Spleen (tissue), 11 donors: ENCODE data around the gene GLRX3. TPM values are rescaled to one million over a fixed set of nuclear protein-coding genes. Genes with fewer than 3 reads are reported as not detected.

ENCODE experiments used
- DNase-seq: peaks from one replicate; pipeline ENCODE4 v3.0.0-alpha.2; 2020
- H3K27ac ChIP-seq, 8 donors: fragments of 200-600 bp; sonication (generic) in 7 of 8; 1 replicate in 4 of 8; 2 replicates in 4 of 8; pipeline versions ENCODE4 v1.5.0 to v1.8.0; 2016 to 2021; ENCODE audit warnings: inconsistent platforms in 4 of 8, mild to moderate bottlenecking in 4 of 8, moderate library complexity in 1 of 8
- H3K27me3 ChIP-seq, 7 donors: fragments of 200-600 bp; sonication (generic) in 6 of 7; replicated peaks in 1 of 7; 1 replicate in 4 of 7; 2 replicates in 3 of 7; pipeline versions ENCODE4 v1.5.0 to v1.8.0; 2016 to 2021; ENCODE audit warnings: inconsistent platforms in 3 of 7, mild to moderate bottlenecking in 1 of 7
- H3K36me3 ChIP-seq, 6 donors: fragments of 200-600 bp; sonication (generic) in 5 of 6; 1 replicate in 4 of 6; 2 replicates in 2 of 6; pipeline versions ENCODE4 v1.5.0 to v1.8.0; 2016 to 2021; ENCODE audit warnings: inconsistent platforms in 2 of 6
- H3K4me1 ChIP-seq, 6 donors: fragments of 200-600 bp; sonication (generic) in 5 of 6; 1 replicate in 3 of 6; 2 replicates in 3 of 6; pipeline versions ENCODE4 v1.5.0 to v1.8.0; 2016 to 2021; ENCODE audit warnings: inconsistent platforms in 3 of 6
- H3K4me3 ChIP-seq, 8 donors: fragments of 200-600 bp; sonication (generic) in 7 of 8; 1 replicate in 4 of 8; 2 replicates in 4 of 8; pipeline versions ENCODE4 v1.5.0 to v1.8.0; 2016 to 2021; ENCODE audit warnings: inconsistent platforms in 4 of 8, mild to moderate bottlenecking in 4 of 8, moderate library complexity in 2 of 8
- H3K9me3 ChIP-seq, 8 donors: fragments of 200-600 bp; sonication (generic) in 7 of 8; 1 replicate in 4 of 8; 2 replicates in 4 of 8; pipeline versions ENCODE4 v1.5.0 to v1.8.0; 2016 to 2021; ENCODE audit warnings: inconsistent platforms in 4 of 8
- POLR2A ChIP-seq, 3 donors: fragments of 450-650 bp; IDR thresholded peaks; one replicate each; pipeline ENCODE4 v1.5.1; 2017; ENCODE audit warnings: antibody characterized with exemption in 3 of 3, mild to moderate bottlenecking in 1 of 3
- POLR2AphosphoS5 ChIP-seq, 3 donors: sonication (generic); formaldehyde crosslinking; IDR thresholded peaks; one replicate each; pipeline ENCODE4 v1.5.1; 2017; ENCODE audit warnings: antibody characterized with exemption in 3 of 3
- WGBS, 5 donors: extraction: QIAGEN DNeasy Blood & Tissue Kit in 3 of 5; methylation state at CpG; one replicate each; pipeline versions ENCODE4 v1.1.5 to v1.1.7; 2013 to 2018; 5-methylcytosine and 5-hydroxymethylcytosine counted together
- intact Hi-C: fragments of 100-400 bp; cut with DNase I; formaldehyde crosslinking; loops from one replicate; pipeline ENCODE4 v1.15.0; 2023; ENCODE audit warnings: low total_unique reads
- polyA plus RNA-seq, 3 donors: library from polyadenylated mRNA; stranded (reverse); fragments of 200-250 nt; gene quantifications; one replicate each; pipeline ENCODE4 v1.2.1, GENCODE V29; 2013
- total RNA-seq, 7 donors: library from RNA; depleted of rRNA in 3 of 7; stranded (reverse); fragments of >200 nt in 3 of 7; fragmentation: NEBNext Ultra II Directional in 4 of 7; extraction: Animal tissue kit (Norgen Biotek cat#: 25700) in 4 of 7; gene quantifications; one replicate each; pipeline versions ENCODE4 v1.1.0 to v1.2.1, GENCODE V29; 2016 to 2021
- TF ChIP-seq, protein P1 (sequence below), 11 experiments: fragments of 200-600 bp in 7 of 11; fragments of 450-650 bp in 4 of 11; sonication (generic) in 4 of 11; IDR thresholded peaks in 8 of 11; conservative IDR thresholded peaks in 3 of 11; 1 replicate in 7 of 11; 2 replicates in 4 of 11; pipeline versions ENCODE4 v1.4.0 to v1.8.0; 2016 to 2021; ENCODE audit warnings: antibody characterized with exemption in 11 of 11, inconsistent platforms in 4 of 11, mild to moderate bottlenecking in 1 of 11
- donor health status: healthy with polysubstance abuse.
- donor health status: DM: no; HTN: no; CAD: no; lungs with moderate emphysema.
- donor health status: DM: no; HTN: no; CAD: no.
- donor health status: Bipolar disorder and iron deficiency.
- donor health status: healthy.
- donor health status: DM: no; HTN: no; CAD: no.
- donor health status: DM: yes; HTN: yes; CAD: no.

Gene GLRX3
- total and polyA plus RNA-seq, 10 donors = 32.2 to 63.2 (median 42.2) TPM

DNA sequence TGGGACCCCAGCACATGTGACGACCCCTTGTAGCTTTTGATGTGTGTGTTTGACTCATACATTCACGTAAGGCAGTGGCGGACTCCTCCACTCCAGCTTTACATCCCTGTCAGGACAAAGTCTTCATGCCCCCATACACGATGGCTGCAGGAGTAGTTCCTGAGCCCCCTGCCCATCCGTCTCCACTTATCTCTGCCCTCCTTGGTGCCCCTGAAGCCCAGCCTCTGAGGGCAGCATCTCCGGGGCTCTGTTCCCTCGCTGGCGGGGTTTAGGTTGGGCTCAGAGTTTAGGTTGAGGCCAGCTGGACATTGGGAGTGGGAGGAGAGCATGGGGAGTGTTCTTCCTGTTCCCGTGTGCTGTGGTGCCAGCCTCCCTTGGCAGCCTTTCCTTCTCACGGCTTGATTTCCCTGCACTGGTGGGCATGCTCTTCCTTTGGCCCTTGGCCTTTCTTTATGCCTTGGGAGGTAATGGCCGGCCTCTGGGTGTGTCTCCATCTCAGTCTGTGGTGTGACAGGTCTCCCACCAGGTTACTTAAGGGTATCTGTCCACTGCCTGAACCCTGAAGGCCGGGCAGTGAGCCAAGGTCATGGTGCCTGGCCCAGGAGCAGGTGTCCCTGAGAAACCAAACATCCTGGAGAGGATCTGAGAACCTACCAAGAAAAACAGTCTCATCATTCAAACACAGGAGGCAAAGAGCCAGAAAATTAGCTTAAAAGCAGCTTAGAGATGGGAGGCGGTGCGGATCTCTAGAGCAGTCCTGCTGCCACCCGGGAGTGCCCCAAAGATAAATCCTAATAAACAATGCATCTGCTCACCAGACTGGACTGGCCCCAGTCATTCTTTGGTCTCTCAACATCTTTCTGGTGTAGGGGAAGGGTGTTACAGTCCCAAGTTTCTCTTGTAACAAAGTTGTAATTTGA lies 85.5 kb downstream of the GLRX3 start:
- no peaks in the 10 kb centered on the region for H3K4me1 ChIP-seq
- no peak overlapping the region for H3K4me3 ChIP-seq
- H3K36me3 ChIP-seq = no peaks in the 10 kb centered on the region
- TF ChIP-seq POLR2A (IDR thresholded peaks at IDR 0.05) (no peak), POLR2AphosphoS5 (IDR thresholded peaks at IDR 0.05) (peak in 1 of 3 donors; percentile 44)
- H3K27ac ChIP-seq = peak overlapping the region in 1 of 8 donors; percentile 3
- 57 to 74% (median 65%) methylated on average over 15 of the region's 15 CpGs for WGBS, 5 donors
- H3K27me3 ChIP-seq = no peaks in the 10 kb centered on the region
- intact Hi-C loops = no loop called here
- peaks cover 0 to 10% (median 0%) of the 10 kb centered on the region in 8 donors for H3K9me3 ChIP-seq
- peak; percentile 54 for DNase-seq

DNA sequence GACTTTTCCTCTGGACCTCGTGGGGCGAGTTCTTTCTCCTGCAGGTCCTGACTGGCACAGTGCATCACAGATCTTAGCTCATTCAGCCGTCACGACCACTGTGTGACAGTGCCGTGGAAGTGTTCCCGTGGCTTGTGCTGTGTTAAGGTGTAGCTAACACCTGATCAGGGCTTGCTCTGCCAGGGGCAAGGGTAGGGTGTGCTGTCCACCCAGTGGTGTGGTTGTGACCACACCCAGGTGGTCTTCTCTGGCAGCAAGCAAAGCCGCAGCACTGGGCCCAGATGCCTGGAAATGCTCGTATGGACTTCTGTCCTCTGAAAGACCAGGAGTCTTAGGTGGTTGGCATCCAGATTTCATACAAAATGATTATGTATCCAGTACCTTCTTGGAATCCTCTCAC lies 86.2 kb downstream of the GLRX3 start:
- intact Hi-C loops = no loop called here
- peak; percentile 48 for DNase-seq
- H3K27ac ChIP-seq = peak overlapping the region in 1 of 8 donors; percentile 3
- H3K4me1 ChIP-seq = no peaks in the 10 kb centered on the region
- H3K36me3 ChIP-seq = no peaks in the 10 kb centered on the region
- no peak overlapping the region for H3K4me3 ChIP-seq
- TF ChIP-seq, protein P1, sequence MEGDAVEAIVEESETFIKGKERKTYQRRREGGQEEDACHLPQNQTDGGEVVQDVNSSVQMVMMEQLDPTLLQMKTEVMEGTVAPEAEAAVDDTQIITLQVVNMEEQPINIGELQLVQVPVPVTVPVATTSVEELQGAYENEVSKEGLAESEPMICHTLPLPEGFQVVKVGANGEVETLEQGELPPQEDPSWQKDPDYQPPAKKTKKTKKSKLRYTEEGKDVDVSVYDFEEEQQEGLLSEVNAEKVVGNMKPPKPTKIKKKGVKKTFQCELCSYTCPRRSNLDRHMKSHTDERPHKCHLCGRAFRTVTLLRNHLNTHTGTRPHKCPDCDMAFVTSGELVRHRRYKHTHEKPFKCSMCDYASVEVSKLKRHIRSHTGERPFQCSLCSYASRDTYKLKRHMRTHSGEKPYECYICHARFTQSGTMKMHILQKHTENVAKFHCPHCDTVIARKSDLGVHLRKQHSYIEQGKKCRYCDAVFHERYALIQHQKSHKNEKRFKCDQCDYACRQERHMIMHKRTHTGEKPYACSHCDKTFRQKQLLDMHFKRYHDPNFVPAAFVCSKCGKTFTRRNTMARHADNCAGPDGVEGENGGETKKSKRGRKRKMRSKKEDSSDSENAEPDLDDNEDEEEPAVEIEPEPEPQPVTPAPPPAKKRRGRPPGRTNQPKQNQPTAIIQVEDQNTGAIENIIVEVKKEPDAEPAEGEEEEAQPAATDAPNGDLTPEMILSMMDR (IDR thresholded peaks at IDR 0.05 in 8 of 11, conservative IDR thresholded peaks at IDR 0.05 in 3 of 11) = no peak
- 83 to 96% (median 90%) methylated on average over 8 of the region's 8 CpGs for WGBS, 5 donors
- peaks cover 0 to 17% (median 5%) of the 10 kb centered on the region in 8 donors for H3K9me3 ChIP-seq
- H3K27me3 ChIP-seq = no peaks in the 10 kb centered on the region

DNA sequence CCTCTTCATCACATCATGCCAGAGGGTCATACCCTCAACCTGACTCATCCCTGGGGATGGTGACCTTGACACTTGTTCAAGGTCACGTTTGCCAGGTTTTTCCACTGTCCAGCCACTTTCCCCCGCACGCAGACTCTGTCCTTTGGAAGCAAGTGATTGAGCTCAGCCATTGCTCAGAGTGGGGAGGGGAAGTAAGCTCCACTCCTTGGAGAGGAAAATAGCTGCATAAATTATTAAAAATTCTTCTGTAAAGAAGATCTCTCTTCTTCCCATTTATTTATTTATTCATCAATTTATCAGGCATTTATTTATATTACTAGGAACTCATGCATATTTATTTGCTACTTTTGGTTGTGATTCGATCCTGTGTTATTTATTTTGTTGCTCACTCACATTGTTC lies 88.0 kb downstream of the GLRX3 start:
- Histone ChIP-seq H3K9me3 (peaks cover 0 to 35% (median 14%) of the 10 kb centered on the region in 8 donors), H3K36me3 (no peaks in the 10 kb centered on the region), H3K4me1 (no peaks in the 10 kb centered on the region), H3K27ac (no peak overlapping the region), H3K4me3 (no peak overlapping the region), H3K27me3 (no peaks in the 10 kb centered on the region)
- intact Hi-C loops = no loop called here
- WGBS, 5 donors = 72 to 81% (median 73%) methylated on average over 4 of the region's 4 CpGs
- no peak for DNase-seq
- TF ChIP-seq, protein P1 (IDR thresholded peaks at IDR 0.05 in 8 of 11, conservative IDR thresholded peaks at IDR 0.05 in 3 of 11) = no peak
- no peak for TF ChIP-seq POLR2A (IDR thresholded peaks at IDR 0.05)
- no peak for TF ChIP-seq POLR2AphosphoS5 (IDR thresholded peaks at IDR 0.05)

DNA sequence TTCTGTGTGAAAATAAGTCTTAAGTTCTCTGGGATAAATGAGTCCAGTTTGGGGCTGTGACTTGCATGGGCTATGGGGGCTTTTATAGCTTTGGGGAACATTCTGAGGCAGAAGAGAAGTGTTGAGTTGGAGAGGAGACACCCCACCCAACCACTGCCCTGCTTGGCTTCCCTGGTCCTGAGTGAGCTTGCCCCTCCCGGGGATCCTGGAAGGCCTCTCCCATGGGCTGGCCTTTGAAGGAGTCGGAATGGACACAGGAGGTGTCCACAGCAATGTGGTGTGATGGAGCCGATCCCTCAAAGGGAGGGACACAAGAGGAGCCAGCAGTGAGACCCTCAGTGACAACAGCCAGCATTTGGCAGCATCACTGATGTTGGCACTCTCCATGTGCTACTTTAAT lies 89.8 kb downstream of the GLRX3 start:
- DNase-seq = no peak

More for the DNA sequence above, 89.8 kb downstream of the GLRX3 start:
- H3K4me3 ChIP-seq = no peak overlapping the region
- TF ChIP-seq POLR2A (IDR thresholded peaks at IDR 0.05) (no peak), POLR2AphosphoS5 (IDR thresholded peaks at IDR 0.05) (no peak)
- TF ChIP-seq, protein P1 (IDR thresholded peaks at IDR 0.05 in 8 of 11, conservative IDR thresholded peaks at IDR 0.05 in 3 of 11) = no peak
- no peaks in the 10 kb centered on the region for H3K27me3 ChIP-seq
- H3K36me3 ChIP-seq = no peaks in the 10 kb centered on the region
- 71 to 94% (median 89%) methylated on average over 2 to 3 of the region's 3 CpGs for WGBS, 5 donors
- peaks cover 0 to 38% (median 14%) of the 10 kb centered on the region in 8 donors for H3K9me3 ChIP-seq
- intact Hi-C loops = no loop called here
- H3K27ac ChIP-seq = no peak overlapping the region
- no peaks in the 10 kb centered on the region for H3K4me1 ChIP-seq
